Measurements from ENCODE around the gene ZNF217.

- TF ChIP-seq CTCF (conservative IDR thresholded peaks at IDR 0.05; ENCODE audit: low read length), result no peak
- no peak for TF ChIP-seq EZH2phosphoT487 (IDR thresholded peaks at IDR 0.05; ENCODE audit: borderline replicate concordance)
These were observed 10.9 kb downstream of the ZNF217 start for GRCh38 chr20:53582574-53583351.

All from Loucy (cell line).